ENCODE results near the gene TTC29.
"Not testable (repeated sequence)": the region's sequence is repeated elsewhere in the genome, so short reads cannot be mapped to it uniquely, and the experiment has no call there.

The TTC29 gene

GRCh38 chr4:146699910-146700309, 245.8 kb downstream of the TTC29 start:
- no peak for DNase-seq (ENCODE audit: low read depth)

GRCh38 chr4:146674829-146675570, 270.7 kb downstream of the TTC29 start:
- DNase-seq (ENCODE audit: low read depth): no peak

GRCh38 chr4:146663968-146664311, 281.7 kb downstream of the TTC29 start:
- not testable (repeated sequence) for DNase-seq (ENCODE audit: low read depth)

GRCh38 chr4:146661367-146661766, 284.3 kb downstream of the TTC29 start:
- no peak for DNase-seq (ENCODE audit: low read depth)

Measured in stimulated activated CD8-positive, alpha-beta memory T cell treated with anti-CD3 and anti-CD28 coated beads, Interleukin-7, amount 100 ng/mL, for 24 hours (primary cell).